Mesendoderm (in vitro differentiated cells): Measurements from ENCODE around the gene IFT81.

ENCODE experiments used
- DNase-seq: peaks from one replicate; pipeline ENCODE4 v3.0.0; 2013
- H2AK5ac ChIP-seq: 2 replicates; pipeline ENCODE4 v1.6.1; 2013; ENCODE audit warnings: low read length, inconsistent platforms
- H2BK120ac ChIP-seq: 2 replicates; pipeline ENCODE4 v1.6.1; 2013; ENCODE audit warnings: low read depth, mild to moderate bottlenecking, low read length, moderate library complexity, mixed read lengths
- H2BK15ac ChIP-seq: replicated peaks from 2 replicates; pipeline ENCODE4 v1.6.1; 2013; ENCODE audit warnings: low read depth, mild to moderate bottlenecking, moderate library complexity
- H2BK5ac ChIP-seq: 2 replicates; pipeline ENCODE4 v1.6.1; 2013; ENCODE audit warnings: low read length, inconsistent platforms
- H3K18ac ChIP-seq: 2 replicates; pipeline ENCODE4 v1.6.1; 2013; ENCODE audit warnings: mild to moderate bottlenecking, low read length, mixed read lengths
- H3K23ac ChIP-seq: one replicate; pipeline ENCODE4 v1.6.1; 2013; ENCODE audit warnings: low read length
- H3K27ac ChIP-seq: 2 replicates; pipeline ENCODE4 v1.5.1; 2013; ENCODE audit warnings: low read depth, mild to moderate bottlenecking, inconsistent platforms, low read length, moderate library complexity
- H3K27me3 ChIP-seq: 2 replicates; pipeline ENCODE4 v1.6.1; 2013; ENCODE audit warnings: low read length, control low read depth, mild to moderate bottlenecking, inconsistent platforms; ENCODE audit not compliant: insufficient read depth, poor library complexity
- H3K36me3 ChIP-seq: 2 replicates; pipeline ENCODE4 v1.6.1; 2013; ENCODE audit warnings: low read length, inconsistent platforms; ENCODE audit not compliant: control insufficient read depth, insufficient read depth
- H3K4ac ChIP-seq: one replicate; pipeline ENCODE4 v1.6.1; 2013; ENCODE audit warnings: low read depth, mild to moderate bottlenecking, low read length, moderate library complexity
- H3K4me1 ChIP-seq: 2 replicates; pipeline ENCODE4 v1.6.1; 2013; ENCODE audit warnings: low read depth, low read length, inconsistent platforms; ENCODE audit not compliant: control insufficient read depth
- H3K4me2 ChIP-seq: 2 replicates; pipeline ENCODE4 v1.6.1; 2013; ENCODE audit warnings: low read length
- H3K4me3 ChIP-seq: 2 replicates; pipeline ENCODE4 v1.5.1; 2013; ENCODE audit warnings: mild to moderate bottlenecking, low read length
- H3K56ac ChIP-seq: one replicate; pipeline ENCODE4 v1.6.1; 2013; ENCODE audit warnings: low read length
- H3K79me1 ChIP-seq: 2 replicates; pipeline ENCODE4 v1.6.1; 2013; ENCODE audit warnings: low read length, inconsistent platforms
- H3K79me2 ChIP-seq: 2 replicates; pipeline ENCODE4 v1.6.1; 2013; ENCODE audit warnings: mild to moderate bottlenecking, low read length; ENCODE audit not compliant: control insufficient read depth, insufficient read depth
- H3K9ac ChIP-seq: 2 replicates; pipeline ENCODE4 v1.6.1; 2013; ENCODE audit warnings: low read length, inconsistent platforms
- H4K5ac ChIP-seq: one replicate; pipeline ENCODE4 v1.6.1; 2013; ENCODE audit warnings: low read length
- H4K8ac ChIP-seq: one replicate; pipeline ENCODE4 v1.6.1; 2013; ENCODE audit warnings: low read depth, mild to moderate bottlenecking, control low read depth, low read length, moderate library complexity
- WGBS: extraction: QIAGEN DNeasy Blood & Tissue Kit; methylation state at CpG from one replicate; pipeline ENCODE4 v1.1.7; 2013; ENCODE audit warnings: low lambda C conversion rate, missing lambda C conversion rate; ENCODE audit not compliant: insufficient coverage; ENCODE audit errors: extremely low coverage; 5-methylcytosine and 5-hydroxymethylcytosine counted together

Gene IFT81

GRCh38 chr12:110117956-110118685 is 6.0 kb upstream of the IFT81 start:
- Histone ChIP-seq H3K18ac (no peak overlapping the region), H2AK5ac (no peak overlapping the region), H3K36me3 (no peaks in the 10 kb centered on the region), H3K4ac (no peak overlapping the region), H3K4me2 (no peak overlapping the region), H3K23ac (no peak overlapping the region), H2BK15ac (no peak overlapping the region), H3K4me3 (no peak overlapping the region), H3K56ac (no peak overlapping the region), H3K4me1 (no peaks in the 10 kb centered on the region), H3K79me2 (no peaks in the 10 kb centered on the region), H4K8ac (no peak overlapping the region), H4K5ac (no peak overlapping the region), H3K79me1 (no peaks in the 10 kb centered on the region), H3K9ac (no peak overlapping the region), H2BK120ac (no peak overlapping the region), H3K27ac (no peak overlapping the region), H2BK5ac (no peak overlapping the region), H3K27me3 (no peaks in the 10 kb centered on the region)
- peak; percentile 20 for DNase-seq
- no CpG with 5 or more reads among the region's 7 CpGs for WGBS

GRCh38 chr12:110122929-110123328 is 1.2 kb upstream of the IFT81 start:
- H2BK120ac ChIP-seq = no peak overlapping the region
- H3K79me1 ChIP-seq = no peaks in the 10 kb centered on the region
- H2BK15ac ChIP-seq = no peak overlapping the region
- no peak overlapping the region for H3K4me3 ChIP-seq
- H3K9ac ChIP-seq = no peak overlapping the region
- H3K4me1 ChIP-seq = no peaks in the 10 kb centered on the region
- no peaks in the 10 kb centered on the region for H3K79me2 ChIP-seq
- no peak overlapping the region for H3K23ac ChIP-seq
- H3K18ac ChIP-seq = no peak overlapping the region
- no peak overlapping the region for H2BK5ac ChIP-seq
- H2AK5ac ChIP-seq = no peak overlapping the region
- DNase-seq = no peak
- H4K8ac ChIP-seq = no peak overlapping the region
- no peak overlapping the region for H3K56ac ChIP-seq
- no peaks in the 10 kb centered on the region for H3K27me3 ChIP-seq
- no peak overlapping the region for H3K4me2 ChIP-seq
- H3K36me3 ChIP-seq = no peaks in the 10 kb centered on the region
- no peak overlapping the region for H4K5ac ChIP-seq
- H3K4ac ChIP-seq = no peak overlapping the region
- no CpG with 5 or more reads among the region's 4 CpGs for WGBS
- no peak overlapping the region for H3K27ac ChIP-seq

GRCh38 chr12:110123919-110124268 is 263 bp upstream of the IFT81 start:
- Histone ChIP-seq H3K79me1 (no peaks in the 10 kb centered on the region), H4K5ac (no peak overlapping the region), H3K4ac (no peak overlapping the region), H2AK5ac (no peak overlapping the region), H2BK120ac (no peak overlapping the region), H3K18ac (no peak overlapping the region), H3K27ac (no peak overlapping the region), H2BK5ac (no peak overlapping the region), H3K4me1 (no peaks in the 10 kb centered on the region), H4K8ac (no peak overlapping the region), H3K9ac (no peak overlapping the region), H3K4me2 (peak overlapping the region; percentile 12), H3K23ac (no peak overlapping the region), H3K4me3 (no peak overlapping the region), H2BK15ac (no peak overlapping the region), H3K79me2 (no peaks in the 10 kb centered on the region), H3K27me3 (no peaks in the 10 kb centered on the region), H3K56ac (peak overlapping the region; percentile 54), H3K36me3 (no peaks in the 10 kb centered on the region)
- WGBS = no CpG with 5 or more reads among the region's 32 CpGs
- no peak for DNase-seq

GRCh38 chr12:110126557-110126956 is 2.4 kb downstream of the IFT81 start:
- DNase-seq = no peak
- Histone ChIP-seq H3K56ac (no peak overlapping the region), H3K4me1 (no peaks in the 10 kb centered on the region), H3K4me2 (no peak overlapping the region), H3K18ac (no peak overlapping the region), H3K27me3 (no peaks in the 10 kb centered on the region), H2AK5ac (no peak overlapping the region), H3K23ac (no peak overlapping the region), H3K79me2 (no peaks in the 10 kb centered on the region), H2BK5ac (no peak overlapping the region), H2BK120ac (no peak overlapping the region), H3K79me1 (no peaks in the 10 kb centered on the region), H3K4ac (no peak overlapping the region), H4K8ac (no peak overlapping the region), H3K27ac (no peak overlapping the region), H4K5ac (no peak overlapping the region), H2BK15ac (no peak overlapping the region), H3K4me3 (no peak overlapping the region), H3K9ac (no peak overlapping the region), H3K36me3 (no peaks in the 10 kb centered on the region)
- WGBS = no CpG with 5 or more reads among the region's 3 CpGs

GRCh38 chr12:110134691-110135411 is 10.7 kb downstream of the IFT81 start:
- no CpG with 5 or more reads among the region's 2 CpGs for WGBS
- Histone ChIP-seq H2BK5ac (no peak overlapping the region), H3K23ac (no peak overlapping the region), H4K5ac (no peak overlapping the region), H3K4me3 (no peak overlapping the region), H3K27me3 (no peaks in the 10 kb centered on the region), H3K4me2 (no peak overlapping the region), H4K8ac (no peak overlapping the region), H3K79me1 (no peaks in the 10 kb centered on the region), H3K56ac (no peak overlapping the region), H2BK120ac (no peak overlapping the region), H3K27ac (no peak overlapping the region), H2BK15ac (no peak overlapping the region), H3K18ac (no peak overlapping the region), H3K9ac (no peak overlapping the region), H3K4me1 (no peaks in the 10 kb centered on the region), H3K79me2 (no peaks in the 10 kb centered on the region), H3K4ac (no peak overlapping the region), H3K36me3 (peaks cover 3% of the 10 kb centered on the region), H2AK5ac (no peak overlapping the region)
- no peak for DNase-seq
